HG02763 (cell line): ENCODE measurements around the gene ZNF821.
"Not testable (repeated sequence)": the region's sequence is repeated elsewhere in the genome, so short reads cannot be mapped to it uniquely, and the experiment has no call there.

Source experiments
- ATAC-seq: cut with Tn5 transposase; IDR thresholded peaks from one replicate; pipeline ENCODE4 v1.9.1; 2021; ENCODE audit warnings: mild to moderate bottlenecking, moderate library complexity; ENCODE audit not compliant: unreplicated experiment

The ZNF821 gene

GRCh38 chr16:71903608-71904007 lies 19.6 kb upstream of the ZNF821 start:
- ATAC-seq, result no peak

- no peak for ATAC-seq
Observed at GRCh38 chr16:71902656-71903365, 18.8 kb upstream of the ZNF821 start.

GRCh38 chr16:71899171-71899570 lies 15.2 kb upstream of the ZNF821 start:
- ATAC-seq, result no peak

GRCh38 chr16:71896764-71897368 lies 12.9 kb upstream of the ZNF821 start:
- ATAC-seq, result no peak

GRCh38 chr16:71895679-71896365 lies 11.8 kb upstream of the ZNF821 start:
- ATAC-seq, result peak; percentile 24

GRCh38 chr16:71894921-71895678 lies 11.1 kb upstream of the ZNF821 start, which contains the start of gene IST1:
Gene IST1 (plus strand): TSS chr16:71895531. CDS start chr16:71915641, 20,110 bp downstream.
- peak; percentile 82 for ATAC-seq

GRCh38 chr16:71894229-71894920 lies 10.4 kb upstream of the ZNF821 start:
- peak; percentile 6 for ATAC-seq

- ATAC-seq, result no peak
Observed at GRCh38 chr16:71893888-71894228, 9.9 kb upstream of the ZNF821 start.

GRCh38 chr16:71889147-71889546 lies 5.2 kb upstream of the ZNF821 start:
- ATAC-seq, result no peak

GRCh38 chr16:71885261-71885650 lies 1.3 kb upstream of the ZNF821 start:
- ATAC-seq, result no peak

GRCh38 chr16:71883168-71883848 lies 674 bp downstream of the ZNF821 start:
- peak; percentile 45 for ATAC-seq

GRCh38 chr16:71882505-71883167 lies 1.3 kb downstream of the ZNF821 start:
- peak; percentile 26 for ATAC-seq

GRCh38 chr16:71880176-71880575 lies 3.8 kb downstream of the ZNF821 start:
- ATAC-seq, result no peak

GRCh38 chr16:71878911-71879310 lies 5.1 kb downstream of the ZNF821 start:
- no peak for ATAC-seq

- ATAC-seq, result no peak
Observed at GRCh38 chr16:71873199-71873598, 10.8 kb downstream of the ZNF821 start.

- no peak for ATAC-seq
Observed at GRCh38 chr16:71870818-71871217, 13.2 kb downstream of the ZNF821 start.

GRCh38 chr16:71869089-71869488 lies 14.9 kb downstream of the ZNF821 start:
- no peak for ATAC-seq

- no peak for ATAC-seq
Observed at GRCh38 chr16:71867939-71868338, 16.0 kb downstream of the ZNF821 start.

GRCh38 chr16:71867175-71867574 lies 16.8 kb downstream of the ZNF821 start:
- ATAC-seq, result not testable (repeated sequence)
